Progenitor cell of endocrine pancreas (in vitro differentiated cells): Measurements from ENCODE around the gene GALNT16. TPM values are rescaled to one million over a fixed set of nuclear protein-coding genes. Genes with fewer than 3 reads are reported as not detected.

ENCODE experiments used
- DNase-seq: peaks from one replicate; pipeline ENCODE4 v3.0.0; 2021; ENCODE audit warnings: low spot score; ENCODE audit not compliant: unreplicated experiment
- H3K27ac Mint-ChIP-seq: 2 replicates; pipeline ENCODE4 v1.8.0; 2021; ENCODE audit warnings: mild to moderate bottlenecking, moderate library complexity, mixed read lengths
- H3K27me3 Mint-ChIP-seq: 2 replicates; pipeline ENCODE4 v1.8.0; 2021; ENCODE audit warnings: mixed read lengths
- H3K36me3 Mint-ChIP-seq: 2 replicates; pipeline ENCODE4 v1.8.0; 2022; ENCODE audit warnings: mixed read lengths; ENCODE audit not compliant: insufficient read depth
- H3K4me1 Mint-ChIP-seq: 2 replicates; pipeline ENCODE4 v1.8.0; 2021; ENCODE audit warnings: low read depth, mixed read lengths
- H3K4me3 Mint-ChIP-seq: 2 replicates; pipeline ENCODE4 v1.8.0; 2021; ENCODE audit warnings: low read depth, mild to moderate bottlenecking, moderate library complexity, mixed read lengths
- H3K9me3 Mint-ChIP-seq: 2 replicates; pipeline ENCODE4 v1.8.0; 2021; ENCODE audit warnings: low read depth, mixed read lengths
- total RNA-seq: library from RNA; stranded (reverse); gene quantifications from 2 replicates; pipeline ENCODE4 v1.2.1, GENCODE V29; 2021
- TF ChIP-seq, protein P1 (sequence below): fragments of 200-600 bp; sonication (generic); IDR thresholded peaks from one replicate; pipeline ENCODE4 v1.5.0; 2021; ENCODE audit warnings: antibody characterized with exemption, mild to moderate bottlenecking; ENCODE audit not compliant: unreplicated experiment

Gene GALNT16
- total RNA-seq, 1 donor from 2014 or later: 12.7 TPM

DNA sequence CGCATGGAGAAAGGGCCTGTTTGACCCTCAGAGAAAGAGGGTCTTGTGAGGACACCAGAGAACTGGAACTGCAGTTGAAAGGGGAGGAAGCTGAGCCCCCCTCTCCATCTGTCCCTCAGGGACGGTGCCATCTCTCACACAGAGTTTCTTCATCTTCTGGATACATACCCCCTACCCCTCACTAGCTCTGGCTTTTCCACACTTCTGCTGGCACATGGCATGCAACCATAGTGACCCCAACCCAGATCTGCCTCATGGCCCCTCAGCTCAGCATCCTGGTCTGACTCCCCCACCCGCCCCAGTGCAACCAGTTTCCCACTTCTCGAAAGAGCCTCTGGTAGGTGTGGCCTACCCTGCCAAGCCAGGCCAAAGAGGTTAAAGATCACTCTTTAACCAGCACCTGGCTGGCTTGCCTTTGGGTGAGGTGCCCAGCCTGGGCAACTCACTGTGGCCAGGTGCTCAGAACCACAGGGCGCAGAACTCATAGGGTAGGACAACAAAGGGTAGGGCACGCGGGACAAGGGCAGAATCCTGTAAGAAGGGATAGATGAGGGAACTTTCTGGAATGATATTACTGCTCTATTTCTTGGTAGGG, 25.8 kb downstream of the GALNT16 start:
- peaks cover 6% of the 10 kb centered on the region for H3K4me1 Mint-ChIP-seq
- no peak overlapping the region for H3K4me3 Mint-ChIP-seq
- no peak overlapping the region for H3K27ac Mint-ChIP-seq
- no peaks in the 10 kb centered on the region for H3K36me3 Mint-ChIP-seq
- no peaks in the 10 kb centered on the region for H3K9me3 Mint-ChIP-seq
- no peaks in the 10 kb centered on the region for H3K27me3 Mint-ChIP-seq
- DNase-seq: no peak
- TF ChIP-seq, protein P1, sequence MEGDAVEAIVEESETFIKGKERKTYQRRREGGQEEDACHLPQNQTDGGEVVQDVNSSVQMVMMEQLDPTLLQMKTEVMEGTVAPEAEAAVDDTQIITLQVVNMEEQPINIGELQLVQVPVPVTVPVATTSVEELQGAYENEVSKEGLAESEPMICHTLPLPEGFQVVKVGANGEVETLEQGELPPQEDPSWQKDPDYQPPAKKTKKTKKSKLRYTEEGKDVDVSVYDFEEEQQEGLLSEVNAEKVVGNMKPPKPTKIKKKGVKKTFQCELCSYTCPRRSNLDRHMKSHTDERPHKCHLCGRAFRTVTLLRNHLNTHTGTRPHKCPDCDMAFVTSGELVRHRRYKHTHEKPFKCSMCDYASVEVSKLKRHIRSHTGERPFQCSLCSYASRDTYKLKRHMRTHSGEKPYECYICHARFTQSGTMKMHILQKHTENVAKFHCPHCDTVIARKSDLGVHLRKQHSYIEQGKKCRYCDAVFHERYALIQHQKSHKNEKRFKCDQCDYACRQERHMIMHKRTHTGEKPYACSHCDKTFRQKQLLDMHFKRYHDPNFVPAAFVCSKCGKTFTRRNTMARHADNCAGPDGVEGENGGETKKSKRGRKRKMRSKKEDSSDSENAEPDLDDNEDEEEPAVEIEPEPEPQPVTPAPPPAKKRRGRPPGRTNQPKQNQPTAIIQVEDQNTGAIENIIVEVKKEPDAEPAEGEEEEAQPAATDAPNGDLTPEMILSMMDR: no peak

DNA sequence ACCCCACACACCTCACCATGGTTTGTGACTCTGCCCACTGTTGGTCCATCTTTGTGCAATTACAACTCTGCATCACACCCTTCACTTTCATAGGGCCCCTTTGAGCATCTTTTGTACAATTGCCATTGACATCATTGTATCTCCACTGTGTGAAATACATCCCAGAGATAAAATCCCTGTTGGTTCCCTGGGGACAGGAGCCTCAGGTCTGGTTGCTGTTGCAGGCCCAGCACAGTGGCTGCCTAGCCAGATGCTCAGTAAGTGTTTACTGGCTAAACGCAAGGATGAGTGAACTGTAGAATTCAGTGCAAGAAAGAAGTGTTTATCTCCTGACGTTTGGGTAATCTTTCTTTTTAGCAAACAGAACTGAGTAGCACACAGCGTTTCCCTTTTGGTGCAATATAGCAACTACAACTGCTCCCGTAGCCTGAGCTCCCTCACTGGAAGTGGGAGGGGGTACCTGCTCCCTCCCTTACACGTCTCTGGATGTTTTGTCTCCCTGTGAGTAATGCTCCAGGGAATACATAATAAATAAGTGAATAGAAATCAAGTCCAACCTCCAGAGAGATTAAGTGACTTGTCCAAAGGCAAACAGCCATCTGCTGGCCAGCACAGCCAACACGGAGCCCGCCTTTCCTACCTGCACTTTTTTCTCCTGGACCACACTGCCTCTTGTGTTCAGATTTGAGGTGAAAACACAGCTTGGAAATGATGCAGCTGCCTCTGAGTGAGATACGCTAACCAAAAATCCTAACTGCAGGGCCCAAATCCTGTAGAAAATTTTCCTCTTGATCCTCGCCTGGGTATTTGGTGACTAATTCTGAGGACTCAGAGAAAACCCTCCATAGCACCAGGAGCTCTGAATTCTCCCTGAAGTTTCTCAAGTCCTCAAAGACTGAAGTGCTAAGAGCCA, 27.4 kb downstream of the GALNT16 start:
- Mint-ChIP-seq H3K27ac (no peak overlapping the region), H3K4me1 (peaks cover 6% of the 10 kb centered on the region), H3K27me3 (no peaks in the 10 kb centered on the region), H3K36me3 (no peaks in the 10 kb centered on the region), H3K4me3 (no peak overlapping the region), H3K9me3 (no peaks in the 10 kb centered on the region)
- TF ChIP-seq, protein P1: peak; percentile 36
- no peak for DNase-seq

DNA sequence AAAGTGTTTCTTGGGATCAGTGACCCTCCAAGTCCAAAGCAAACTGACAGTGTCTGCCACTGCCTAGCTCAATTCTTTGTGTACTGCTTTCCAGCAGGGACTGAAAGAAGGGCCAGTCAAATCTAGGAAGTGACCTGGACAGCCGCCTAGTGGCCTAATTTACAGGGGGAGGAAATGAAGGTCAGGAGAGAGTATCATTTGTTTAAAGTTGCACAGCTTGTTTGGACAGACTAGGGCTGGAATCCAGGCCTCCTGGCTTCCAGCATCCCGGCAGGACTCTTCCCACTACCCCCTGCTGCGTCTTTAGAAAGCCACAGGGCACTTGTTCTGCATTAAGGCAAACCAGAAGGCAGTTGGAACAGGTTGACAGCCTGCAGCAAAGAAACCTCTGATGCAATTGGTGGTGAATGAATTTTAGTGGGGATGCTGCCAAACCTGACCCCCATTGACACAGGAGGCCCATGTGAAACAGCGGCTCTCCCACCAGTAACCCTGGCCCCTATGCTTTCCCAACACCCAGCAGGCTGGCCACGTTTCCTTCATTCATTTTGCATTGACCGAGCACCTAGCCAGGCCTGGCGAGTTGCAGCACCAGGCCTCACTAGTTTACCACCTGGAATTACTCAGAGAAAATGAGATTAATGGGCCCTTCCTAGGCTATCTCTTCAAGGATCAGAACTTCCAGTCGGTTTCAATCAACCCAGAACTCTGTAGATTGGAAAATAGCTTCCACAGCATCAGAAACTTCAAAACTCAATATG, 28.2 kb downstream of the GALNT16 start:
- no peak for DNase-seq
- no peak overlapping the region for H3K4me3 Mint-ChIP-seq
- peaks cover 6% of the 10 kb centered on the region for H3K4me1 Mint-ChIP-seq
- no peaks in the 10 kb centered on the region for H3K27me3 Mint-ChIP-seq
- no peaks in the 10 kb centered on the region for H3K36me3 Mint-ChIP-seq
- TF ChIP-seq, protein P1: peak; percentile 37
- H3K27ac Mint-ChIP-seq: no peak overlapping the region
- H3K9me3 Mint-ChIP-seq: no peaks in the 10 kb centered on the region

DNA sequence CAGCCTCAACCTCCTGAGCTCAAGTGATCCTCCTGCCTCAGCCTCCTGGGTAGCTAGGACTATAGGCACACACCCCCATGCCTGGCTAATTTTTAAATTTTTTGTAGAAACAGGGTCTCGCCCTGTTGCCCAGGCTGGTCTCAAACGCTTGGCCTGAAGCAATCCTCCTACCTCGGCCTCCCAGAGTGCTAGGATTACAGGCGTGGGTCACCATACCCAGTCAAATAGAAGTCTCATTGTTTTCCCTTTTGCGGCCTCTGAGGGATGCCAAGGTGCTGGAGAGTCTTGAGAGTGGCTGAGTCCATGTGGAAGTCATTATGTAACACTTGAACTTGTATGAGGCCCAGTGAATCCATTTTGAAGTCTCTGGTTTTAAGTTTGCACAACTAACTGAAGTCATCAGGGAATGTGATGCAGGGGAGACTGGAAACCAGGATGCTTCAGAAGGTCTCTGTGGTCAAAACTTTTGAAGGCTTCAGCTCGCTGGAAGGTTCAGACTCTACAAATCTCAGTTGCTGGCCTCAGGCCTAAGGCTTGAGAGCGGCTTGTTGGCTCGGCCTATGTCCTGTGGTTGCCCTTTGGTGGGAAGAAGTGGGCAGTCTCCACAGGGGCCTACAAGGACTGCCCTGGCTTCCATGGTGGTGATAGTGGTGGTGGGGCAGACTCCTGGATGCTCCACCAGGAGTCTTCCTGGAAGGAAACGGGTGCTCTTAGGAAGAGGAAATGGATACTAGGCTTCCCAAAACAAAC, 29.2 kb downstream of the GALNT16 start:
- Mint-ChIP-seq H3K27ac (no peak overlapping the region), H3K27me3 (no peaks in the 10 kb centered on the region), H3K4me1 (peaks cover 6% of the 10 kb centered on the region), H3K4me3 (no peak overlapping the region), H3K36me3 (no peaks in the 10 kb centered on the region), H3K9me3 (no peaks in the 10 kb centered on the region)
- DNase-seq: no peak
- TF ChIP-seq, protein P1: no peak
